ENCODE results near the gene TMTC1. TPM values are rescaled to one million over a fixed set of nuclear protein-coding genes. Genes with fewer than 3 reads are reported as not detected.

The TMTC1 gene
- total RNA-seq, 2 experiments from 2014 or later: not detected

GRCh38 chr12:29714966-29715365, 68.8 kb downstream of the TMTC1 start:
- Mint-ChIP-seq H3K4me1 (ENCODE audit: low read depth) (no peaks in the 10 kb centered on the region), H3K27me3 (ENCODE audit: low read depth) (no peaks in the 10 kb centered on the region), H3K9me3 (ENCODE audit: insufficient read depth) (no peaks in the 10 kb centered on the region), H3K27ac (no peak overlapping the region), H3K36me3 (ENCODE audit: low read depth) (no peaks in the 10 kb centered on the region), H3K4me3 (no peak overlapping the region)
- ATAC-seq (no peak), DNase-seq (no peak)
- POLR2A ChIA-PET: no interaction called here
- CTCF ChIA-PET: no interaction called here

GRCh38 chr12:29713729-29714128, 70.0 kb downstream of the TMTC1 start:
- Mint-ChIP-seq H3K4me3 (no peak overlapping the region), H3K27ac (no peak overlapping the region), H3K9me3 (ENCODE audit: insufficient read depth) (no peaks in the 10 kb centered on the region), H3K36me3 (ENCODE audit: low read depth) (no peaks in the 10 kb centered on the region), H3K27me3 (ENCODE audit: low read depth) (no peaks in the 10 kb centered on the region), H3K4me1 (ENCODE audit: low read depth) (no peaks in the 10 kb centered on the region)
- CTCF ChIA-PET: no interaction called here
- DNase-seq: no peak
- POLR2A ChIA-PET: no interaction called here
- no peak for ATAC-seq

- Mint-ChIP-seq H3K4me1 (ENCODE audit: low read depth) (no peaks in the 10 kb centered on the region), H3K36me3 (ENCODE audit: low read depth) (no peaks in the 10 kb centered on the region), H3K9me3 (ENCODE audit: insufficient read depth) (no peaks in the 10 kb centered on the region), H3K27me3 (ENCODE audit: low read depth) (no peaks in the 10 kb centered on the region), H3K4me3 (no peak overlapping the region), H3K27ac (no peak overlapping the region)
- no peak for ATAC-seq
- ChIA-PET POLR2A (no interaction called here), CTCF (no interaction called here)
- no peak for DNase-seq
These were observed 72.4 kb downstream of the TMTC1 start for GRCh38 chr12:29711381-29711780.

GRCh38 chr12:29710104-29710503, 73.6 kb downstream of the TMTC1 start:
- no peak overlapping the region for H3K4me3 Mint-ChIP-seq

GRCh38 chr12:29709496-29710040, 74.2 kb downstream of the TMTC1 start:
- Mint-ChIP-seq H3K9me3 (ENCODE audit: insufficient read depth) (no peaks in the 10 kb centered on the region), H3K4me3 (no peak overlapping the region), H3K27ac (no peak overlapping the region), H3K27me3 (ENCODE audit: low read depth) (no peaks in the 10 kb centered on the region), H3K36me3 (ENCODE audit: low read depth) (no peaks in the 10 kb centered on the region), H3K4me1 (ENCODE audit: low read depth) (no peaks in the 10 kb centered on the region)
- no peak for ATAC-seq
- CTCF ChIA-PET: no interaction called here
- POLR2A ChIA-PET: no interaction called here
- DNase-seq: no peak

More at GRCh38 chr12:29710104-29710503, 73.6 kb downstream of the TMTC1 start:
- DNase-seq (no peak), ATAC-seq (no peak)
- ChIA-PET CTCF (no interaction called here), POLR2A (no interaction called here)
- H3K27ac Mint-ChIP-seq: no peak overlapping the region
- H3K27me3 Mint-ChIP-seq (ENCODE audit: low read depth): no peaks in the 10 kb centered on the region
- H3K36me3 Mint-ChIP-seq (ENCODE audit: low read depth): no peaks in the 10 kb centered on the region
- no peaks in the 10 kb centered on the region for H3K9me3 Mint-ChIP-seq (ENCODE audit: insufficient read depth)
- no peaks in the 10 kb centered on the region for H3K4me1 Mint-ChIP-seq (ENCODE audit: low read depth)

- Mint-ChIP-seq H3K27ac (no peak overlapping the region), H3K4me1 (ENCODE audit: low read depth) (no peaks in the 10 kb centered on the region), H3K27me3 (ENCODE audit: low read depth) (no peaks in the 10 kb centered on the region), H3K4me3 (no peak overlapping the region), H3K9me3 (ENCODE audit: insufficient read depth) (no peaks in the 10 kb centered on the region), H3K36me3 (ENCODE audit: low read depth) (no peaks in the 10 kb centered on the region)
- no peak for DNase-seq
- ChIA-PET POLR2A (no interaction called here), CTCF (no interaction called here)
- no peak for ATAC-seq
These were observed 74.7 kb downstream of the TMTC1 start for GRCh38 chr12:29709054-29709453.

- H3K36me3 Mint-ChIP-seq (ENCODE audit: low read depth): no peaks in the 10 kb centered on the region
- H3K4me3 Mint-ChIP-seq: no peak overlapping the region
- no peaks in the 10 kb centered on the region for H3K27me3 Mint-ChIP-seq (ENCODE audit: low read depth)
- no peaks in the 10 kb centered on the region for H3K9me3 Mint-ChIP-seq (ENCODE audit: insufficient read depth)
- ATAC-seq: no peak
- H3K4me1 Mint-ChIP-seq (ENCODE audit: low read depth): no peaks in the 10 kb centered on the region
- no peak overlapping the region for H3K27ac Mint-ChIP-seq
- CTCF ChIA-PET: no interaction called here
- DNase-seq: no peak
- POLR2A ChIA-PET: no interaction called here
These were observed 75.9 kb downstream of the TMTC1 start for GRCh38 chr12:29707846-29708245.

- Mint-ChIP-seq H3K27ac (no peak overlapping the region), H3K4me1 (ENCODE audit: low read depth) (no peaks in the 10 kb centered on the region), H3K4me3 (no peak overlapping the region), H3K36me3 (ENCODE audit: low read depth) (no peaks in the 10 kb centered on the region), H3K9me3 (ENCODE audit: insufficient read depth) (no peaks in the 10 kb centered on the region), H3K27me3 (ENCODE audit: low read depth) (no peaks in the 10 kb centered on the region)
- POLR2A ChIA-PET: interaction anchor here (0.6 kb wide), 1 partner anchor 852 kb away, joined by 3 read pairs; no protein-coding TSS in a partner anchor
- ATAC-seq (no peak), DNase-seq (no peak)
- CTCF ChIA-PET: no interaction called here
These were observed 77.4 kb downstream of the TMTC1 start for GRCh38 chr12:29706311-29706710.

- ChIA-PET CTCF (no interaction called here), POLR2A (no interaction called here)
- no peak for DNase-seq
- no peaks in the 10 kb centered on the region for H3K9me3 Mint-ChIP-seq (ENCODE audit: insufficient read depth)
- no peaks in the 10 kb centered on the region for H3K4me1 Mint-ChIP-seq (ENCODE audit: low read depth)
- H3K36me3 Mint-ChIP-seq (ENCODE audit: low read depth): no peaks in the 10 kb centered on the region
- no peak for ATAC-seq
- no peaks in the 10 kb centered on the region for H3K27me3 Mint-ChIP-seq (ENCODE audit: low read depth)
- H3K4me3 Mint-ChIP-seq: no peak overlapping the region
- H3K27ac Mint-ChIP-seq: no peak overlapping the region
These were observed 80.2 kb downstream of the TMTC1 start for GRCh38 chr12:29703528-29703927.

- Mint-ChIP-seq H3K36me3 (ENCODE audit: low read depth) (no peaks in the 10 kb centered on the region), H3K4me3 (no peak overlapping the region), H3K27me3 (ENCODE audit: low read depth) (no peaks in the 10 kb centered on the region), H3K4me1 (ENCODE audit: low read depth) (no peaks in the 10 kb centered on the region), H3K9me3 (ENCODE audit: insufficient read depth) (no peaks in the 10 kb centered on the region), H3K27ac (no peak overlapping the region)
- ATAC-seq (no peak), DNase-seq (no peak)
- ChIA-PET CTCF (no interaction called here), POLR2A (no interaction called here)
These were observed 80.8 kb downstream of the TMTC1 start for GRCh38 chr12:29702972-29703371.

- ChIA-PET POLR2A (no interaction called here), CTCF (no interaction called here)
- Mint-ChIP-seq H3K27ac (no peak overlapping the region), H3K9me3 (ENCODE audit: insufficient read depth) (no peaks in the 10 kb centered on the region), H3K4me3 (no peak overlapping the region), H3K27me3 (ENCODE audit: low read depth) (no peaks in the 10 kb centered on the region), H3K4me1 (ENCODE audit: low read depth) (no peaks in the 10 kb centered on the region), H3K36me3 (ENCODE audit: low read depth) (no peaks in the 10 kb centered on the region)
- DNase-seq (no peak), ATAC-seq (no peak)
These were observed 81.5 kb downstream of the TMTC1 start for GRCh38 chr12:29702222-29702621.

GRCh38 chr12:29700761-29701481, 82.8 kb downstream of the TMTC1 start:
- no peak overlapping the region for H3K27ac Mint-ChIP-seq
- no peaks in the 10 kb centered on the region for H3K36me3 Mint-ChIP-seq (ENCODE audit: low read depth)
- no peak for ATAC-seq
- H3K4me3 Mint-ChIP-seq: no peak overlapping the region
- DNase-seq: no peak
- H3K27me3 Mint-ChIP-seq (ENCODE audit: low read depth): no peaks in the 10 kb centered on the region
- ChIA-PET CTCF (no interaction called here), POLR2A (no interaction called here)
- no peaks in the 10 kb centered on the region for H3K9me3 Mint-ChIP-seq (ENCODE audit: insufficient read depth)
- H3K4me1 Mint-ChIP-seq (ENCODE audit: low read depth): no peaks in the 10 kb centered on the region

GRCh38 chr12:29698756-29699155, 85.0 kb downstream of the TMTC1 start:
- POLR2A ChIA-PET: no interaction called here
- Mint-ChIP-seq H3K27ac (no peak overlapping the region), H3K36me3 (ENCODE audit: low read depth) (no peaks in the 10 kb centered on the region), H3K9me3 (ENCODE audit: insufficient read depth) (no peaks in the 10 kb centered on the region), H3K27me3 (ENCODE audit: low read depth) (no peaks in the 10 kb centered on the region), H3K4me3 (no peak overlapping the region), H3K4me1 (ENCODE audit: low read depth) (no peaks in the 10 kb centered on the region)
- ATAC-seq (no peak), DNase-seq (no peak)
- CTCF ChIA-PET: no interaction called here

Measured in activated CD8-positive, alpha-beta T cell treated with anti-CD3 and anti-CD28 coated beads, Interleukin-2, amount 10 ng/mL, durations not matched to agents 7 days and 5 days (primary cell).